Vagina (tissue), 2 donors: Measurements from ENCODE around the gene PTPRM. TPM values are rescaled to one million over a fixed set of nuclear protein-coding genes. Genes with fewer than 3 reads are reported as not detected.

Source experiments
- DNase-seq, 2 donors: peaks; one replicate each; pipeline ENCODE4 v3.0.0-alpha.2; 2017; ENCODE audit errors: extremely low spot score in 2 of 2
- H3K27ac ChIP-seq: fragments of 200-600 bp; sonication (generic); one replicate; pipeline ENCODE4 v1.5.1; 2019
- H3K27me3 ChIP-seq: fragments of 200-600 bp; sonication (generic); one replicate; pipeline ENCODE4 v1.5.1; 2019
- H3K36me3 ChIP-seq, 2 donors: fragments of 200-600 bp; sonication (generic); one replicate each; pipeline ENCODE4 v1.5.1; 2017 to 2019
- H3K4me1 ChIP-seq: fragments of 200-600 bp; sonication (generic); one replicate; pipeline ENCODE4 v1.5.1; 2019
- H3K4me3 ChIP-seq, 2 donors: fragments of 200-600 bp; sonication (generic); 1 replicate in 1 of 2; 2 replicates in 1 of 2; pipeline ENCODE4 v1.5.1; 2016 to 2019
- H3K9me3 ChIP-seq: fragments of 200-600 bp; sonication (generic); one replicate; pipeline ENCODE4 v1.5.1; 2019
- CTCF ChIP-seq, 3 experiments: fragments of 450-650 bp in 2 of 3; fragments of 200-600 bp in 1 of 3; sonication (generic) in 1 of 3; IDR thresholded peaks; one replicate each; pipeline ENCODE4 v1.5.1; 2017 to 2019; ENCODE audit warnings: antibody characterized with exemption in 3 of 3, mild to moderate bottlenecking in 2 of 3, moderate library complexity in 2 of 3
- POLR2A ChIP-seq, 2 donors: fragments of 450-650 bp; IDR thresholded peaks; one replicate each; pipeline ENCODE4 v1.6.1; 2017; ENCODE audit warnings: antibody characterized with exemption in 2 of 2, mild to moderate bottlenecking in 2 of 2, moderate library complexity in 2 of 2
- POLR2AphosphoS5 ChIP-seq, 2 donors: sonication (generic); formaldehyde crosslinking; IDR thresholded peaks; one replicate each; pipeline ENCODE4 v1.9.0; 2017; ENCODE audit warnings: antibody characterized with exemption in 2 of 2, mild to moderate bottlenecking in 2 of 2, low read depth in 1 of 2; ENCODE audit not compliant: insufficient read depth in 1 of 2
- intact Hi-C: fragments of 100-400 bp; cut with DNase I; formaldehyde crosslinking; loops from one replicate; pipeline ENCODE4 v1.15.1; 2023
- total RNA-seq: library from RNA; depleted of rRNA; stranded (reverse); fragments of >200 nt; gene quantifications from one replicate; pipeline ENCODE4 v1.2.3, GENCODE V29; 2016

PTPRM gene
- total RNA-seq, 1 donor from 2014 or later: 60.2 TPM

- H3K36me3 ChIP-seq: no peaks in the 10 kb centered on the region
- intact Hi-C loops: no loop called here
- no peak overlapping the region for H3K27ac ChIP-seq
- H3K27me3 ChIP-seq: no peaks in the 10 kb centered on the region
- H3K4me1 ChIP-seq: peaks cover 10% of the 10 kb centered on the region
- no peak for DNase-seq
- no peak overlapping the region for H3K4me3 ChIP-seq
- H3K9me3 ChIP-seq: no peaks in the 10 kb centered on the region
- no peak for TF ChIP-seq POLR2AphosphoS5 (IDR thresholded peaks at IDR 0.05; ENCODE audit: insufficient read depth in 1 of 2, low read depth in 1 of 2)
- no peak for TF ChIP-seq POLR2A (IDR thresholded peaks at IDR 0.05)
- TF ChIP-seq CTCF (IDR thresholded peaks at IDR 0.05): no peak
Measured at GRCh38 chr18:7572822-7573221, 5.7 kb downstream of the PTPRM start.

- TF ChIP-seq CTCF (IDR thresholded peaks at IDR 0.05) (no peak), POLR2AphosphoS5 (IDR thresholded peaks at IDR 0.05; ENCODE audit: insufficient read depth in 1 of 2, low read depth in 1 of 2) (no peak), POLR2A (IDR thresholded peaks at IDR 0.05) (no peak)
- H3K9me3 ChIP-seq: no peaks in the 10 kb centered on the region
- intact Hi-C loops: no loop called here
- no peak for DNase-seq
- H3K27ac ChIP-seq: no peak overlapping the region
- H3K4me1 ChIP-seq: no peaks in the 10 kb centered on the region
- H3K27me3 ChIP-seq: no peaks in the 10 kb centered on the region
- H3K4me3 ChIP-seq: no peak overlapping the region
- H3K36me3 ChIP-seq: no peaks in the 10 kb centered on the region
Measured at GRCh38 chr18:7575465-7576028, 8.4 kb downstream of the PTPRM start.

GRCh38 chr18:7576077-7576476 is 9.0 kb downstream of the PTPRM start:
- H3K9me3 ChIP-seq: no peaks in the 10 kb centered on the region
- intact Hi-C loops: no loop called here
- H3K27me3 ChIP-seq: no peaks in the 10 kb centered on the region
- no peak overlapping the region for H3K27ac ChIP-seq
- H3K4me3 ChIP-seq: no peak overlapping the region
- DNase-seq: no peak
- TF ChIP-seq POLR2A (IDR thresholded peaks at IDR 0.05): no peak
- TF ChIP-seq CTCF (IDR thresholded peaks at IDR 0.05): no peak
- no peak for TF ChIP-seq POLR2AphosphoS5 (IDR thresholded peaks at IDR 0.05; ENCODE audit: insufficient read depth in 1 of 2, low read depth in 1 of 2)
- no peaks in the 10 kb centered on the region for H3K4me1 ChIP-seq
- H3K36me3 ChIP-seq: no peaks in the 10 kb centered on the region

- TF ChIP-seq POLR2AphosphoS5 (IDR thresholded peaks at IDR 0.05; ENCODE audit: insufficient read depth in 1 of 2, low read depth in 1 of 2) (no peak), CTCF (IDR thresholded peaks at IDR 0.05) (no peak), POLR2A (IDR thresholded peaks at IDR 0.05) (no peak)
- H3K4me1 ChIP-seq: no peaks in the 10 kb centered on the region
- H3K27me3 ChIP-seq: no peaks in the 10 kb centered on the region
- no peaks in the 10 kb centered on the region for H3K9me3 ChIP-seq
- intact Hi-C loops: no loop called here
- H3K27ac ChIP-seq: no peak overlapping the region
- no peak overlapping the region for H3K4me3 ChIP-seq
- H3K36me3 ChIP-seq: no peaks in the 10 kb centered on the region
- no peak for DNase-seq
Measured at GRCh38 chr18:7576685-7577084, 9.6 kb downstream of the PTPRM start.

GRCh38 chr18:7577706-7578105 is 10.6 kb downstream of the PTPRM start:
- Histone ChIP-seq H3K27me3 (no peaks in the 10 kb centered on the region), H3K9me3 (no peaks in the 10 kb centered on the region), H3K36me3 (no peaks in the 10 kb centered on the region), H3K27ac (no peak overlapping the region), H3K4me3 (no peak overlapping the region), H3K4me1 (no peaks in the 10 kb centered on the region)
- intact Hi-C loops: no loop called here
- DNase-seq: no peak
- TF ChIP-seq POLR2AphosphoS5 (IDR thresholded peaks at IDR 0.05; ENCODE audit: insufficient read depth in 1 of 2, low read depth in 1 of 2) (no peak), CTCF (IDR thresholded peaks at IDR 0.05) (no peak), POLR2A (IDR thresholded peaks at IDR 0.05) (no peak)
